ENCODE results near the gene SIX3.

DNA sequence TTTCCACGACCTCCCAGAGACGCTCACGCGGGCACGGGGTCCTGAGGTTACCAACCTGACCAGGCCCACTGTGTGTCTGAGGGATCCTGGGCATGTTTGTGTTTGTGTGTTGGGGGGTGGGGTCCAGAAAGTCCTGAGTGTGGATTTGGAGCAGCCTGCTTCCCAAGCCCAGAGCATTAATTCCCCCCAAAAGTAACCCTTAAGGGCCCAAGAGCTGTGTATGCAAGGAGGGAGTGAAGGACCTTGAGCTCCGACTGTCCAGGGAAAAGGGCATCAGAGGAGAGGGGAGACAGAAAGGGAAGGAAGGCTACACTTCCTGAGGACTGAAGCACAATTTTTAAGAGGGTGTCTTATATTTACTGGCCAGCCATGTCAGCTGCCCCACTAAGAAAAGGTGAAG is 5.2 kb upstream of the SIX3 start:
- TF ChIP-seq CTCF (IDR thresholded peaks at IDR 0.05 in 8 of 11, conservative IDR thresholded peaks at IDR 0.05 in 3 of 11) = no peak
- TF ChIP-seq POLR2A (IDR thresholded peaks at IDR 0.05) = no peak
- no peak for TF ChIP-seq POLR2AphosphoS5 (IDR thresholded peaks at IDR 0.05)

Data from spleen (tissue), 7 donors.